ENCODE measurements around the gene ZNF497. TPM values are rescaled to one million over a fixed set of nuclear protein-coding genes. Genes with fewer than 3 reads are reported as not detected.

ZNF497 gene
- total and polyA plus RNA-seq, 2 of the 13 experiments (the other 11 are each of a cell fraction or from before 2014, with no cell fraction given) = 1.5 to 1.9 TPM

DNA sequence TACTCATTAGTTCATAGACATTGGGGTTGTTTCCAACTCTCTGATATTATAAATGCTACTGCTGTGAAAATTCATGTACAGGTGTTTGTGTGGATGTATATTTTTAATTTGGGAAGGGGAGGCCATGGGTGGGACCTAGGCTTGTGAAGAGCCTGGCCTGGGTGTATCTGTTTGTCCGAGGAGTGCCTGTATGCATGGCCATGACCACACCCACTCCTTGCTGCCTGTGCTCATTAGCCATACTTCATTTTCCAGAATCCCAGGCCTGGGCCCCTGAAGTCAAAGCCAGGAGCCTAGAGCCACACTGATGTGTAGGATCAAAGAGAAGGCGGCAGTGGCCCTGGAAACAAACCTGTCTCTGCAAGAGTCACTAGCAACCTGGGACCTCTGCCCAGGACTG lies 47.0 kb downstream of the ZNF497 start:
- WGBS (ENCODE audit: low lambda C conversion rate) = 89% methylated on average over 2 of the region's 2 CpGs
- no peak overlapping the region for H3K9ac ChIP-seq (ENCODE audit: insufficient read depth, low read depth, low read length)

More for the DNA sequence above, 47.0 kb downstream of the ZNF497 start:
- in situ Hi-C loops (cut with HindIII; ENCODE audit: extremely low pct_ligation_motif_present, low pct_unique_long_range_greater_than_20kb) (no loop called here), intact Hi-C loops (cut with micrococcal nuclease; ENCODE audit: unreplicated experiment) (no loop called here)
- ChIA-PET POLR2A (no interaction called here), CTCF (ENCODE audit: low intra/inter-chr PET ratio, low total read pairs) (no interaction called here)
- Histone ChIP-seq H3K9me3 (ENCODE audit: low read length) (no peaks in the 10 kb centered on the region), H3K27me3 (ENCODE audit: control insufficient read depth in 1 of 2, insufficient read depth in 2 of 2, low read length in 2 of 2) (no peaks in the 10 kb centered on the region), H3K4me1 (ENCODE audit: insufficient read depth, low read length) (no peaks in the 10 kb centered on the region), H3K79me2 (ENCODE audit: insufficient read depth, low read length) (no peaks in the 10 kb centered on the region), H3K4me2 (ENCODE audit: low read depth, low read length) (no peak overlapping the region), H3K27ac (ENCODE audit: extremely low read length, insufficient read depth, low read length) (no peak overlapping the region), H3K36me3 (replicated peaks in 1 of 2; ENCODE audit: control insufficient read depth in 1 of 2, insufficient read depth in 2 of 2, low read length in 2 of 2) (peaks cover 5 to 34% of the 10 kb centered on the region in 2 experiments), H2AFZ (ENCODE audit: low read length) (no peak overlapping the region), H3K4me3 (replicated peaks in 1 of 3; ENCODE audit: insufficient read depth in 1 of 3, low read depth in 2 of 3, low read length in 3 of 3) (no peak overlapping the region), H4K20me1 (ENCODE audit: insufficient read depth, low read length) (no peaks in the 10 kb centered on the region)
- no TSS peak for BruUV-seq (replicated peaks)
- TF ChIP-seq, protein P1, sequence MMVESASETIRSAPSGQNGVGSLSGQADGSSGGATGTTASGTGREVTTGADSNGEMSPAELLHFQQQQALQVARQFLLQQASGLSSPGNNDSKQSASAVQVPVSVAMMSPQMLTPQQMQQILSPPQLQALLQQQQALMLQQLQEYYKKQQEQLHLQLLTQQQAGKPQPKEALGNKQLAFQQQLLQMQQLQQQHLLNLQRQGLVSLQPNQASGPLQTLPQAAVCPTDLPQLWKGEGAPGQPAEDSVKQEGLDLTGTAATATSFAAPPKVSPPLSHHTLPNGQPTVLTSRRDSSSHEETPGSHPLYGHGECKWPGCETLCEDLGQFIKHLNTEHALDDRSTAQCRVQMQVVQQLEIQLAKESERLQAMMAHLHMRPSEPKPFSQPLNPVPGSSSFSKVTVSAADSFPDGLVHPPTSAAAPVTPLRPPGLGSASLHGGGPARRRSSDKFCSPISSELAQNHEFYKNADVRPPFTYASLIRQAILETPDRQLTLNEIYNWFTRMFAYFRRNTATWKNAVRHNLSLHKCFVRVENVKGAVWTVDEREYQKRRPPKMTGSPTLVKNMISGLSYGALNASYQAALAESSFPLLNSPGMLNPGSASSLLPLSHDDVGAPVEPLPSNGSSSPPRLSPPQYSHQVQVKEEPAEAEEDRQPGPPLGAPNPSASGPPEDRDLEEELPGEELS (CRISPR knock-in tag; IDR thresholded peaks at IDR 0.05) = no peak
- no peak for TF ChIP-seq THAP11 (CRISPR knock-in tag; IDR thresholded peaks at IDR 0.05)
- TF ChIP-seq ZNF430 (CRISPR knock-in tag; IDR thresholded peaks at IDR 0.05) = no peak
- TF ChIP-seq ZSCAN12 (CRISPR knock-in tag; IDR thresholded peaks at IDR 0.05) = no peak
- TF ChIP-seq DMAP1 (CRISPR knock-in tag; IDR thresholded peaks at IDR 0.05) = no peak
- TF ChIP-seq, protein P2, sequence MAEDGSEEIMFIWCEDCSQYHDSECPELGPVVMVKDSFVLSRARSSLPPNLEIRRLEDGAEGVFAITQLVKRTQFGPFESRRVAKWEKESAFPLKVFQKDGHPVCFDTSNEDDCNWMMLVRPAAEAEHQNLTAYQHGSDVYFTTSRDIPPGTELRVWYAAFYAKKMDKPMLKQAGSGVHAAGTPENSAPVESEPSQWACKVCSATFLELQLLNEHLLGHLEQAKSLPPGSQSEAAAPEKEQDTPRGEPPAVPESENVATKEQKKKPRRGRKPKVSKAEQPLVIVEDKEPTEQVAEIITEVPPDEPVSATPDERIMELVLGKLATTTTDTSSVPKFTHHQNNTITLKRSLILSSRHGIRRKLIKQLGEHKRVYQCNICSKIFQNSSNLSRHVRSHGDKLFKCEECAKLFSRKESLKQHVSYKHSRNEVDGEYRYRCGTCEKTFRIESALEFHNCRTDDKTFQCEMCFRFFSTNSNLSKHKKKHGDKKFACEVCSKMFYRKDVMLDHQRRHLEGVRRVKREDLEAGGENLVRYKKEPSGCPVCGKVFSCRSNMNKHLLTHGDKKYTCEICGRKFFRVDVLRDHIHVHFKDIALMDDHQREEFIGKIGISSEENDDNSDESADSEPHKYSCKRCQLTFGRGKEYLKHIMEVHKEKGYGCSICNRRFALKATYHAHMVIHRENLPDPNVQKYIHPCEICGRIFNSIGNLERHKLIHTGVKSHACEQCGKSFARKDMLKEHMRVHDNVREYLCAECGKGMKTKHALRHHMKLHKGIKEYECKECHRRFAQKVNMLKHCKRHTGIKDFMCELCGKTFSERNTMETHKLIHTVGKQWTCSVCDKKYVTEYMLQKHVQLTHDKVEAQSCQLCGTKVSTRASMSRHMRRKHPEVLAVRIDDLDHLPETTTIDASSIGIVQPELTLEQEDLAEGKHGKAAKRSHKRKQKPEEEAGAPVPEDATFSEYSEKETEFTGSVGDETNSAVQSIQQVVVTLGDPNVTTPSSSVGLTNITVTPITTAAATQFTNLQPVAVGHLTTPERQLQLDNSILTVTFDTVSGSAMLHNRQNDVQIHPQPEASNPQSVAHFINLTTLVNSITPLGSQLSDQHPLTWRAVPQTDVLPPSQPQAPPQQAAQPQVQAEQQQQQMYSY (CRISPR knock-in tag; IDR thresholded peaks at IDR 0.05) = no peak
- no peak for TF ChIP-seq NKX3-1 (CRISPR knock-in tag; IDR thresholded peaks at IDR 0.05)
- ATAC-seq = no peak
- DNase-seq (ENCODE audit: low spot score) = no peak
- no peak for FAIRE-seq
